ENCODE measurements around the gene EXTL2. TPM values are rescaled to one million over a fixed set of nuclear protein-coding genes. Genes with fewer than 3 reads are reported as not detected.

EXTL2 gene
- total and polyA plus RNA-seq, 2 donors (not counting 1 experiment from before 2014, with no cell fraction given) = 1.7 to 4.6 TPM

- Histone ChIP-seq H3K36me3 (replicated peaks in 1 of 2; ENCODE audit: control extremely low read depth in 1 of 2, control insufficient read depth in 1 of 2, extremely low read depth in 1 of 2, insufficient read depth in 2 of 2, low read length in 1 of 2) (peaks cover 0 to 14% of the 10 kb centered on the region in 2 experiments), H3K79me2 (ENCODE audit: control insufficient read depth, insufficient read depth, low read length) (peaks cover 3% of the 10 kb centered on the region), H3K27ac (ENCODE audit: low read length in 2 of 2) (no peak overlapping the region), H3K4me1 (ENCODE audit: control insufficient read depth in 2 of 2, insufficient read depth in 2 of 2, low read length in 2 of 2) (peaks cover 15% of the 10 kb centered on the region in 2 donors), H3K9ac (ENCODE audit: low read length) (no peak overlapping the region), H3K4me2 (replicated peaks; ENCODE audit: low read depth, low read length, poor library complexity, severe bottlenecking) (no peak overlapping the region), H2AFZ (ENCODE audit: insufficient read depth, low read depth, low read length, poor library complexity, severe bottlenecking) (no peak overlapping the region), H3K27me3 (replicated peaks in 1 of 4; ENCODE audit: control extremely low read depth in 1 of 4, control insufficient read depth in 3 of 4, insufficient read depth in 4 of 4, low read length in 3 of 4) (no peaks in the 10 kb centered on the region), H4K20me1 (ENCODE audit: control insufficient read depth, insufficient read depth, low read length, poor library complexity, severe bottlenecking) (no peaks in the 10 kb centered on the region), H3K4me3 (ENCODE audit: control extremely low read depth in 1 of 5, extremely low read depth in 1 of 5, insufficient read depth in 1 of 5, low read depth in 2 of 5, low read length in 4 of 5) (no peak overlapping the region), H3K9me3 (ENCODE audit: control extremely low read depth in 1 of 3, control insufficient read depth in 2 of 3, insufficient read depth in 1 of 3, low read length in 2 of 3) (no peaks in the 10 kb centered on the region)
- POLR2A ChIA-PET = no interaction called here
- TF ChIP-seq CTCF (IDR thresholded peaks at IDR 0.05) (no peak), EZH2 (IDR thresholded peaks at IDR 0.05; ENCODE audit: borderline replicate concordance, insufficient read depth, low read depth, low read length, poor library complexity, severe bottlenecking) (no peak)
- Mint-ChIP-seq H3K4me3 (no peak overlapping the region), H3K4me1 (peaks cover 15% of the 10 kb centered on the region), H3K27me3 (no peaks in the 10 kb centered on the region), H3K27ac (peak overlapping the region; percentile 44), H3K9me3 (ENCODE audit: insufficient read depth) (peaks cover 2% of the 10 kb centered on the region)
- CTCF ChIA-PET = interaction anchor here (1.6 to 8.2 kb wide), 3 partner anchors 313 to 431 kb away, joined by 4 to 190 read pairs (median 6); no protein-coding TSS in a partner anchor
- 100% methylated on average over 1 of the region's 2 CpGs for WGBS (ENCODE audit: insufficient coverage)
- ATAC-seq (ENCODE audit: low read depth) (no peak), DNase-seq (no peak)
- intact Hi-C loops (cut with micrococcal nuclease) = loop anchor here (5.0 to 10.0 kb wide), 2 partner anchors 99 to 211 kb away; partner anchors contain the start of gene DPH5
These were observed 31.6 kb upstream of the EXTL2 start for GRCh38 chr1:100926240-100926639.

GRCh38 chr1:100924991-100925390, 30.3 kb upstream of the EXTL2 start:
- Histone ChIP-seq H3K4me1 (ENCODE audit: control insufficient read depth in 2 of 2, insufficient read depth in 2 of 2, low read length in 2 of 2) (peaks cover 15% of the 10 kb centered on the region in 2 donors), H3K9me3 (ENCODE audit: control extremely low read depth in 1 of 3, control insufficient read depth in 2 of 3, insufficient read depth in 1 of 3, low read length in 2 of 3) (no peaks in the 10 kb centered on the region), H3K4me3 (ENCODE audit: control extremely low read depth in 1 of 5, extremely low read depth in 1 of 5, insufficient read depth in 1 of 5, low read depth in 2 of 5, low read length in 4 of 5) (no peak overlapping the region), H3K36me3 (replicated peaks in 1 of 2; ENCODE audit: control extremely low read depth in 1 of 2, control insufficient read depth in 1 of 2, extremely low read depth in 1 of 2, insufficient read depth in 2 of 2, low read length in 1 of 2) (peaks cover 0 to 14% of the 10 kb centered on the region in 2 experiments), H3K27me3 (replicated peaks in 1 of 4; ENCODE audit: control extremely low read depth in 1 of 4, control insufficient read depth in 3 of 4, insufficient read depth in 4 of 4, low read length in 3 of 4) (no peaks in the 10 kb centered on the region), H3K27ac (ENCODE audit: low read length in 2 of 2) (no peak overlapping the region), H3K4me2 (replicated peaks; ENCODE audit: low read depth, low read length, poor library complexity, severe bottlenecking) (no peak overlapping the region), H2AFZ (ENCODE audit: insufficient read depth, low read depth, low read length, poor library complexity, severe bottlenecking) (no peak overlapping the region), H3K79me2 (ENCODE audit: control insufficient read depth, insufficient read depth, low read length) (peaks cover 5% of the 10 kb centered on the region), H4K20me1 (ENCODE audit: control insufficient read depth, insufficient read depth, low read length, poor library complexity, severe bottlenecking) (no peaks in the 10 kb centered on the region), H3K9ac (ENCODE audit: low read length) (no peak overlapping the region)
- intact Hi-C loops (cut with micrococcal nuclease) = loop anchor here (5.0 to 10.0 kb wide), 3 partner anchors 100 to 642 kb away; partner anchors contain the start of gene DPH5
- H3K27me3 Mint-ChIP-seq = no peaks in the 10 kb centered on the region
- DNase-seq (no peak), ATAC-seq (ENCODE audit: low read depth) (no peak)
- no peak overlapping the region for H3K4me3 Mint-ChIP-seq
- POLR2A ChIA-PET = interaction anchor here (0.8 kb wide), 1 partner anchor 363 kb away, joined by 4 read pairs; no protein-coding TSS in a partner anchor
- TF ChIP-seq EZH2 (IDR thresholded peaks at IDR 0.05; ENCODE audit: borderline replicate concordance, insufficient read depth, low read depth, low read length, poor library complexity, severe bottlenecking) (no peak), CTCF (IDR thresholded peaks at IDR 0.05) (no peak)
- no peak overlapping the region for H3K27ac Mint-ChIP-seq
- H3K9me3 Mint-ChIP-seq (ENCODE audit: insufficient read depth) = peaks cover 2% of the 10 kb centered on the region
- 100% methylated on average over 1 of the region's 2 CpGs for WGBS (ENCODE audit: insufficient coverage)
- CTCF ChIA-PET = interaction anchor here (1.6 to 8.2 kb wide), 3 partner anchors 314 to 433 kb away, joined by 6 to 190 read pairs (median 31); no protein-coding TSS in a partner anchor
- H3K4me1 Mint-ChIP-seq = peaks cover 11% of the 10 kb centered on the region

Measured in B cell (primary cell).